Fibroblast of villous mesenchyme (primary cell): ENCODE results near the gene FCHSD2. TPM values are rescaled to one million over a fixed set of nuclear protein-coding genes. Genes with fewer than 3 reads are reported as not detected.

Experiments used
- DNase-seq: peaks from one replicate; pipeline ENCODE4 v3.0.0-alpha.2; 2010; ENCODE audit warnings: low read depth
- H3K4me3 ChIP-seq: 2 replicates; pipeline ENCODE4 v1.5.1; 2011; ENCODE audit warnings: low read depth, mild to moderate bottlenecking, low read length
- total RNA-seq: library from RNA; depleted of rRNA; stranded (reverse); fragments of >200 nt; gene quantifications from 2 replicates; pipeline ENCODE4 v1.2.3, GENCODE V29; 2012
- TF ChIP-seq, protein P1 (sequence below): IDR thresholded peaks from 2 replicates; pipeline ENCODE4 v1.5.1; 2012; ENCODE audit warnings: low read depth, mild to moderate bottlenecking, low read length; ENCODE audit not compliant: insufficient read depth

FCHSD2 gene
- total RNA-seq, 1 donor: 11.2 TPM

DNA sequence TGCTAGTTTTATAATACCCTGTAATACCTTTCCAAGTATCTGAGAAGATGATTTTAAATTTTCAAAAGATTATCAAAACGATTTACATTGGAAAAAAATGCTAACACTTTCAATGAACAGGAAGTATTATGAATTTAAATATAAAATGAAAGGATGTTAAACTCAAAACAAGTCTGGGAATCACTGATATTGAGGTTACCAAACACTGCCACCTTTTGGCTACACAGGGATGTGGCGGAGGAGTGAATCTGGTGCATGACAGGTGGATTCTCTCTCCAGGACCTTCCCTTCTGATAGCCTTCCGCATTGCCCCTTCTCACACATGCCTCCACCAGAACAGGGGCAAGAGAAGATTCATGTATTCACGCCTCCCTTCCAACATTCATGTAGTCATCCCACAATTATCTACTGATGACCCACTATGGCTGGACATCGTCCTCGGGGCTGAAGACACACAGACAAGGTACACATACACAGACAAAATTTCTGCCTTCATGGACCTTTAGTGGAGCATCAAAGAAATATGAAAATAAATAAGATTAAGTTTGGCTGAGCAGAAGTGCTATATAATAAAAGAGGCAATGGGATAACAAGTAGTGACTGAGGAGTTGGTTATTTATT is 293.2 kb downstream of the FCHSD2 start:
- TF ChIP-seq, protein P1, sequence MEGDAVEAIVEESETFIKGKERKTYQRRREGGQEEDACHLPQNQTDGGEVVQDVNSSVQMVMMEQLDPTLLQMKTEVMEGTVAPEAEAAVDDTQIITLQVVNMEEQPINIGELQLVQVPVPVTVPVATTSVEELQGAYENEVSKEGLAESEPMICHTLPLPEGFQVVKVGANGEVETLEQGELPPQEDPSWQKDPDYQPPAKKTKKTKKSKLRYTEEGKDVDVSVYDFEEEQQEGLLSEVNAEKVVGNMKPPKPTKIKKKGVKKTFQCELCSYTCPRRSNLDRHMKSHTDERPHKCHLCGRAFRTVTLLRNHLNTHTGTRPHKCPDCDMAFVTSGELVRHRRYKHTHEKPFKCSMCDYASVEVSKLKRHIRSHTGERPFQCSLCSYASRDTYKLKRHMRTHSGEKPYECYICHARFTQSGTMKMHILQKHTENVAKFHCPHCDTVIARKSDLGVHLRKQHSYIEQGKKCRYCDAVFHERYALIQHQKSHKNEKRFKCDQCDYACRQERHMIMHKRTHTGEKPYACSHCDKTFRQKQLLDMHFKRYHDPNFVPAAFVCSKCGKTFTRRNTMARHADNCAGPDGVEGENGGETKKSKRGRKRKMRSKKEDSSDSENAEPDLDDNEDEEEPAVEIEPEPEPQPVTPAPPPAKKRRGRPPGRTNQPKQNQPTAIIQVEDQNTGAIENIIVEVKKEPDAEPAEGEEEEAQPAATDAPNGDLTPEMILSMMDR: peak; percentile 74
- peak; percentile 61 for DNase-seq

DNA sequence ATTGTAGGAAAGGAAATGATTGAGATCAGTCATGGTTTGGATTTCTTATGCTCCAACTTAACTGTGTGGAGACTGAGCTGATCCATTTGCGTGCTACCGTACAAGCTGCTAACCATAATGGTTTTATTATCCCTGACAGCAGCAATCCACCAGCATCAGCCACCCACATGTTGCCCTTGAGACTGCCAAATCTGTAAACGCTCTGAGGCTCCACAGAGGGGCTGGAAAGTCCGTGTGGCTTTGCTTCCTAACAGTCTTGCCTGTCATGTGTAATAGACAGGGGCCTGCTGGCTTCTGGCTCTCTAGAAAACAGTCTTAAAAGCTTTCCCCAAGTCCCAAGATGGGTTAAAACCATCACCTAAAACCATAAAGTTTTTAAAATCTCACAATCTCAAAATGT is 297.8 kb downstream of the FCHSD2 start:
- no peak overlapping the region for H3K4me3 ChIP-seq
- peak; percentile 90 for DNase-seq
- TF ChIP-seq, protein P1: no peak

More for the DNA sequence above, 293.2 kb downstream of the FCHSD2 start:
- H3K4me3 ChIP-seq: no peak overlapping the region

DNA sequence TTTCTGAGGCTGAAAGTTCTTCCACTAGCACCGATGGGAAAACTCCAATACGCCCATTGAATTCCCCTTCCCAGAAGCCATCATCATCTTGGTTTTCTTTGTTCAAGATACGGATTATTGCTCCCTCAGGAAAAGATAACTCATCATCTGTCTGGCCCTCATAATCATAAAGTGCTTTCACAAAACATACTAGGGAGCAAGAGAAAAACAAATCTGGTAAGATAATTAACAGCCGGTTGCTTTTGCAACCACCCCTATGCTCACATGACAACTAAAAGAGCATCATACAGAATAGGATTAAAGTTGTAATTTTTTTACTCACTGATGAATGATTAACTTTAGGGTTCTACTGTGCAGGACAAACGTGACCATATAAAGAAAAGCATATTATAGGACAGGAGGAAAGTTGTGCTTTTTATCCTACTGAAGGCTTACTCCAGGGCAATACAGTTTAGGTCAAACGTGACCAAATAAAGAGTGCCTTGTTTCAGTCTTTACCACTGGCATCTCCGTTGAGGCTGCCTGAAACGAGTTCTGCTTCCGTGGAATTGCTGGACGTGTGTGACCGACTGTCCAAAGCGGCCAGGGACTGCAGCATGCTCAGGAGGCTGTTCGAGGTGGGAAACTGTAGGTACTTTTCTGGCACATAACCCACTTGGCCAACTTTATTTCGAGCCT is 299.3 kb downstream of the FCHSD2 start:
- TF ChIP-seq, protein P1: no peak
- no peak overlapping the region for H3K4me3 ChIP-seq
- peak; percentile 76 for DNase-seq

DNA sequence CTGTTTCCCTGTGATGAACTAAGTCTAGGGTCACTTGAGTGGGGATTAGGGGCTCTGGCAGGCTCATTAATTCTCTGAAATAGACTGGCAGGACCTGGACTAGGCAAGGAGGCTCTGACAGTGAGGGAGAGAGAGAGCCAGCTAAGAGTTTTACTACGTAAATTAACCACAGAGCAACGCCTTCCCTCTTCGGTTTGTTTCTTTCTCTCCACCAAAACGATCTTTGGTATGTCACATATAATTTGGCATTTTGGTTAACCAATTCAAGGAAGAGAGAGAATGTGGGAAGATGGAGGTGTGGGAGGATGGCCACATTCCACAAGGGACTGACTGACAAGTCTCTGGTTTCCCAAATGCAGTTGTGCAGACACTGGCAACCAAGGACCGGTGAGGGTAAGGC is 300.0 kb downstream of the FCHSD2 start:
- TF ChIP-seq, protein P1: no peak
- DNase-seq: peak; percentile 52
- no peak overlapping the region for H3K4me3 ChIP-seq

DNA sequence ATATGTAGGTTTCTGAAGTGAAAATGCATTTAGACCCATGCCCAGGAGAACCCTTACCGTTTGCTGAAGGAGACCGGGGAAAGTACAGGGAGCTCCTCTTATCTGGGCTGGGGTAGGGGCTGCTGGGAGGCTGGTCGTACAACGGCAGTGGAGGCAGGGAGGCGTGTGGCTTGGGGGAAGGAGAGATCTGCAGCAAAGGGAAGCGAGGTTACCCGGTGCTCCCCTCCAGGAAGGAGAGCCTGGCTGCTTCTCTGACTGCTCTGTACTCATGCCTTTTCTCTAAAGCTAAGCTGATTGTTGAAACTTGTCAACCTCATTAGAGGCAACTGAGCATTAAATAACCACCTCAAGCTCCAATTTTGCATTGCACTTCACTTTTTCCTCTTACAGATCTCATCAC is 300.7 kb downstream of the FCHSD2 start:
- no peak overlapping the region for H3K4me3 ChIP-seq
- DNase-seq: no peak
- TF ChIP-seq, protein P1: no peak

DNA sequence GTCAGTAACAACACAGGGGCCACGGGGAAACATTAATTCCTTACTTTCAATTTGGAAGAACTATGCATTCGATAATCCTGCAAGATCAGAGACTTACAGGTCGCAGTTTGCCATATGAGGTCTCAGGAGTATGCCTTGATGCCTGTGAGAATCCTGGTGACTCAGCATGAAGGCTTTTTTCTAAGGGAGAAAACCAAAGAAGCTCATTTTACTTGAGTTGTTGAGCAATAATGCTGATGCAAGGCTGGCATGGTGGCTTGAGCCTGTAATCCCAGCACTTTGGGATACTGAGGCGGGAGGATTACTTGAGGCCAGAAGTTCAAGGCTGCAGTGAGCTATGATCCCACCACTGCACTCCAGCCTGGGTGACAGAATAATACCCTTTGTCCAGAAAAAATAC is 301.3 kb downstream of the FCHSD2 start:
- TF ChIP-seq, protein P1: no peak
- DNase-seq: peak; percentile 98
- no peak overlapping the region for H3K4me3 ChIP-seq
